ENCODE results near the gene IL22RA2. TPM values are rescaled to one million over a fixed set of nuclear protein-coding genes. Genes with fewer than 3 reads are reported as not detected.

Gene IL22RA2
- total RNA-seq, 1 experiment from 2014 or later = not detected

DNA sequence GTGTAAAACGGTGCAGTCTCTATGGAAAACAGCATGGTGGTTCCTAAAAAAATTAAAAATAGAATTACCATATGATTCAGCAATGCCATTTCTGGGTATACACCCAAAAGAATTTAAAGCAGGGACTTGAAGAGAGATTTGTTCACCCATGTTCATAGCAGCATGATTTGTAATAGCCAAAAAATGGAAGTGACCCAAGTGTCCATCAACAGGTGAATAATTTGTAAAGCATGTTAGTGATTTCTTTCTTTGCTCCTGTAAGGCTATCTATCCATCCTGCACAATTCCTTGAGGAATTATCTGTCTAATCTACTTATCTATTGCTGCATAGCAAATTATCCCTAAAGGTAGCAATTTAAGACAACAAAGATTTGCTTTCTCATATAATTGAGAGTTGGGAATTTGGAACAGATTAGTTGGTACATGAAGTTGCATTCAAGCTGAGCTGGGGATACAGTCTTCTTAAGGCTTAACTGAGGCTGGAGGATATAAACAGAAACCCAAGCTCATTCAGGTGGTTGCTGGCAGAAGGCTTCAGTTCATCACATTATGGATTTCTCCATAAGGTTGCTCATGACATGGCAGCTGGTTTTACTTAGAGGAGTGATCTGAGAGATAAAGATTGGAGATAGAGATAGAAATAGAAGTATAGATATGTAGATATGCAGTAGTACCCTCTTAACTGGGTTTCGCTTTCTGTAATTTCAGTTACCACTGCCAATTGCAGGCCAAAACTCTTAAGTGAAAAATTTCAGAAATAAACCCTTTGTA is 62.0 kb downstream of the IL22RA2 start:
- H3K4ac ChIP-seq (ENCODE audit: low read depth, low read length) = no peak overlapping the region
- Mint-ChIP-seq H3K4me3 (no peak overlapping the region), H3K36me3 (ENCODE audit: insufficient read depth in 1 of 3, low read depth in 3 of 3) (peaks cover 7 to 21% (median 9%) of the 10 kb centered on the region in 3 experiments; a peak in 6 of 7 replicates), H3K9me3 (peaks cover 21 to 28% of the 10 kb centered on the region in 2 experiments), H3K27me3 (ENCODE audit: low read depth) (no peaks in the 10 kb centered on the region), H3K4me1 (no peaks in the 10 kb centered on the region), H3K27ac (no peak overlapping the region)
- H4K5ac ChIP-seq (ENCODE audit: insufficient read length, low read depth, low read length) = no peak overlapping the region
- H2BK5ac ChIP-seq (ENCODE audit: insufficient read length, low read length) = no peak overlapping the region
- no peak overlapping the region for H3K23ac ChIP-seq (ENCODE audit: insufficient read length, low read depth, low read length)
- H4K20me1 ChIP-seq (ENCODE audit: control insufficient read depth, insufficient read depth, insufficient read length) = no peaks in the 10 kb centered on the region
- H2AFZ ChIP-seq (ENCODE audit: low read length) = no peak overlapping the region
- H3K9me3 ChIP-seq (ENCODE audit: control insufficient read depth, low read depth, low read length) = peaks cover 10% of the 10 kb centered on the region
- no peak overlapping the region for H3T11ph ChIP-seq (ENCODE audit: low read length)
- H3K18ac ChIP-seq (ENCODE audit: insufficient read length, low read depth, low read length) = no peak overlapping the region
- no peak overlapping the region for H2BK20ac ChIP-seq (ENCODE audit: low read depth, low read length, poor library complexity, severe bottlenecking)
- no peaks in the 10 kb centered on the region for H3K27me3 ChIP-seq (ENCODE audit: insufficient read depth, low read length)
- no peak overlapping the region for H2BK15ac ChIP-seq (ENCODE audit: low read depth, low read length)
- H2AK5ac ChIP-seq (ENCODE audit: insufficient read length, low read length) = no peak overlapping the region
- TF ChIP-seq, protein P1, sequence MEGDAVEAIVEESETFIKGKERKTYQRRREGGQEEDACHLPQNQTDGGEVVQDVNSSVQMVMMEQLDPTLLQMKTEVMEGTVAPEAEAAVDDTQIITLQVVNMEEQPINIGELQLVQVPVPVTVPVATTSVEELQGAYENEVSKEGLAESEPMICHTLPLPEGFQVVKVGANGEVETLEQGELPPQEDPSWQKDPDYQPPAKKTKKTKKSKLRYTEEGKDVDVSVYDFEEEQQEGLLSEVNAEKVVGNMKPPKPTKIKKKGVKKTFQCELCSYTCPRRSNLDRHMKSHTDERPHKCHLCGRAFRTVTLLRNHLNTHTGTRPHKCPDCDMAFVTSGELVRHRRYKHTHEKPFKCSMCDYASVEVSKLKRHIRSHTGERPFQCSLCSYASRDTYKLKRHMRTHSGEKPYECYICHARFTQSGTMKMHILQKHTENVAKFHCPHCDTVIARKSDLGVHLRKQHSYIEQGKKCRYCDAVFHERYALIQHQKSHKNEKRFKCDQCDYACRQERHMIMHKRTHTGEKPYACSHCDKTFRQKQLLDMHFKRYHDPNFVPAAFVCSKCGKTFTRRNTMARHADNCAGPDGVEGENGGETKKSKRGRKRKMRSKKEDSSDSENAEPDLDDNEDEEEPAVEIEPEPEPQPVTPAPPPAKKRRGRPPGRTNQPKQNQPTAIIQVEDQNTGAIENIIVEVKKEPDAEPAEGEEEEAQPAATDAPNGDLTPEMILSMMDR (conservative IDR thresholded peaks at IDR 0.05) = no peak
- H3K4me1 ChIP-seq (ENCODE audit: insufficient read depth, low read length) = no peaks in the 10 kb centered on the region
- no peak overlapping the region for H3K27ac ChIP-seq (ENCODE audit: insufficient read length, low read depth, low read length)
- no peak overlapping the region for H2BK12ac ChIP-seq (ENCODE audit: insufficient read length, low read depth, low read length)
- no peak overlapping the region for H3K4me2 ChIP-seq (ENCODE audit: insufficient read depth, insufficient read length, low read length)
- H3K14ac ChIP-seq (ENCODE audit: insufficient read depth, low read length) = no peak overlapping the region
- H4K8ac ChIP-seq (replicated peaks; ENCODE audit: insufficient read length, low read depth, low read length) = no peak overlapping the region
- H3K79me1 ChIP-seq (ENCODE audit: insufficient read depth, low read depth, low read length, poor library complexity, severe bottlenecking) = no peaks in the 10 kb centered on the region
- H3K56ac ChIP-seq (ENCODE audit: insufficient read length, low read depth, low read length) = no peak overlapping the region
- WGBS (ENCODE audit: extremely low coverage, insufficient read length, low lambda C conversion rate) = no CpG with 5 or more reads among the region's 2 CpGs
- no peak for DNase-seq
- no peaks in the 10 kb centered on the region for H3K79me2 ChIP-seq (ENCODE audit: insufficient read depth, low read length)
- no peak overlapping the region for H4K91ac ChIP-seq (ENCODE audit: insufficient read length, low read depth, low read length)
- no peaks in the 10 kb centered on the region for H3K23me2 ChIP-seq (ENCODE audit: insufficient read length, low read depth, low read length, poor library complexity, severe bottlenecking)
- no peak overlapping the region for H2BK120ac ChIP-seq (ENCODE audit: low read depth, low read length, poor library complexity, severe bottlenecking)
- H3K9ac ChIP-seq (ENCODE audit: extremely low read depth, insufficient read length, low read length) = no peak overlapping the region
